Stomach (tissue), 4 donors: ENCODE data around the gene CPLX3.

Experiments
- POLR2A ChIP-seq, 4 donors: fragments of 450-650 bp; IDR thresholded peaks; one replicate each; pipeline ENCODE4 v1.6.1; 2016; ENCODE audit warnings: antibody characterized with exemption in 4 of 4, control low read depth in 2 of 4, mild to moderate bottlenecking in 1 of 4, moderate library complexity in 1 of 4
- TF ChIP-seq, protein P1 (sequence below), 7 experiments: fragments of 450-650 bp in 4 of 7; fragments of 200-600 bp in 3 of 7; sonication (generic) in 3 of 7; IDR thresholded peaks; one replicate each; pipeline ENCODE4 v1.5.1; 2016 to 2019; ENCODE audit warnings: antibody characterized with exemption in 7 of 7, control low read depth in 2 of 7, mild to moderate bottlenecking in 1 of 7

GRCh38 chr15:74815121-74815934, 11.1 kb upstream of the CPLX3 start:
- TF ChIP-seq, protein P1, sequence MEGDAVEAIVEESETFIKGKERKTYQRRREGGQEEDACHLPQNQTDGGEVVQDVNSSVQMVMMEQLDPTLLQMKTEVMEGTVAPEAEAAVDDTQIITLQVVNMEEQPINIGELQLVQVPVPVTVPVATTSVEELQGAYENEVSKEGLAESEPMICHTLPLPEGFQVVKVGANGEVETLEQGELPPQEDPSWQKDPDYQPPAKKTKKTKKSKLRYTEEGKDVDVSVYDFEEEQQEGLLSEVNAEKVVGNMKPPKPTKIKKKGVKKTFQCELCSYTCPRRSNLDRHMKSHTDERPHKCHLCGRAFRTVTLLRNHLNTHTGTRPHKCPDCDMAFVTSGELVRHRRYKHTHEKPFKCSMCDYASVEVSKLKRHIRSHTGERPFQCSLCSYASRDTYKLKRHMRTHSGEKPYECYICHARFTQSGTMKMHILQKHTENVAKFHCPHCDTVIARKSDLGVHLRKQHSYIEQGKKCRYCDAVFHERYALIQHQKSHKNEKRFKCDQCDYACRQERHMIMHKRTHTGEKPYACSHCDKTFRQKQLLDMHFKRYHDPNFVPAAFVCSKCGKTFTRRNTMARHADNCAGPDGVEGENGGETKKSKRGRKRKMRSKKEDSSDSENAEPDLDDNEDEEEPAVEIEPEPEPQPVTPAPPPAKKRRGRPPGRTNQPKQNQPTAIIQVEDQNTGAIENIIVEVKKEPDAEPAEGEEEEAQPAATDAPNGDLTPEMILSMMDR (IDR thresholded peaks at IDR 0.05) = no peak
- TF ChIP-seq POLR2A (IDR thresholded peaks at IDR 0.05) = no peak
